DMS 273 treated with DMSO at 0.1 percent for 48 hours (cell line): ENCODE measurements around the gene KPTN.

Experiments used
- DNase-seq: peaks from one replicate; lab custom pipeline; 2025; lab: John Stamatoyannopoulos, UW

KPTN gene

GRCh38 chr19:47508721-47509120, 24.7 kb upstream of the KPTN start:
- DNase-seq: no peak

DNA sequence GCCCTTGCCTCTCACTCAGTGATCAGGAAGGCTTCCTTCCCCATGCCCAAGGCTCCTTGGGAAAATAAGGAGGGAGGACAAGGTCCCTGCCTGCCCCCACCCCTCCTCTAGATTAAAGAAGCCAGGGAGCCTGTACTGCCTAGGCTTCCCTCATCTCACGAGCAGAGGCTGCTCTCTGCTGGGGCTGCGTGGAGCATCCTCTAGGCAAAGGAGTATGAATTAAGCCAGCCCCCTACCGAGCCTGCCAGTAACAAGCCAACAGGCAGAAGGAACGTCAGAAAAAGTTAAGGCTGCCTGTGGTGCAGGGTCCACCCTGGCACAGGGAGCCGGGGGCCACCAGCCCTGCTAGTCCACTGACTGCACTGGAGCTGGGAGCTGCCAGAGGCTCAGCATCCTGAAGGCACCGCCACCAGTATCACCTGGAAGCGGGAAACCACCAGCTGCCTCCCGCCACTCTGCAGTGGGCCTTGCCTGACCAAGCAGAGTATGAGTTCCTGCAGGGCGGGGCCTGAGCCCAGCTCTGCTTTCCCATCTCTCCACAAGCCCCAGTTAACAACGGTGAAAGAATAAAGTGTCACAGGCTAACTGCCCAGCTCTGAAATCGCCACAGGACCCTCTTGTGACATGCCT, 24.0 kb upstream of the KPTN start:
- DNase-seq: peak; percentile 73

DNA sequence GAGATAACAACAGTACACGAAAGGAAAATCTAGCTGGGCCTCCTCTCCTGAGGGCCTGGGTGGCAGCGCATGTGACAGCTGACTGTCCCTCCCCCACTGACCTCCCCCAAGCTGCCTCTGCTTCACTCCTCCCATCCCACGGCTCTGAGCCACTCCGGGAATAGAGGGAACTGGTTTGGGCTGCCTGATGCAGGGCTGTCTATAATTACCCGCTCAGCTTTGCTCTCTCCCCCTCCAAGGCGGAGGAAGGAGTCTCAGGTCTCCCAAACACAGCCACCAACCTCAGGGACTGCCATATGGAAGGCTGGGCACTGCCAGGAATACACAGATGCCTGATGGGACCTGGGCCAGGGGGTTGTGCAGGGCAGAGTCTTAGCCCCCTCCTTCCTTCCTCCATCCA, 23.0 kb upstream of the KPTN start:
- DNase-seq: peak; percentile 94

- no peak for DNase-seq
Measured at GRCh38 chr19:47506459-47506858, 22.4 kb upstream of the KPTN start.

DNA sequence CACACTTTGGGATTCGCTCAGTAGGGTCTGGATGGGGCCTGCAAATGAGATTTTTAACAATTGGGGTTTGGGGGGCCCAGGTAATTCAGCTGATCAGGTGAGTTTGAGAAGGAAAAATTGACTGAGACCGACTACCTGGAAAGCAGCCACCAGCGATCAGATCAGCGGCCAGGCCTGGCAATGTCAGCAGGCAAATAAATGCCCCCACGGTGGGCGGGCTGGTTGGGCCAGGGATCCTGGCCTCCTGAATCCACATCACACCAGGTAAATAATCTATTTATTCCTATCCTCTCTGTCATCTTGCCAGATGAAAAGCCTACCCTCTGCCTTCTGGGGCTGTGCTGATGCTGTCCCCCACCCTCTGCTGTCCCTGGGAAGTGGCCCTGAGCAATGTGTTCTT, 21.5 kb upstream of the KPTN start:
- DNase-seq: no peak

GRCh38 chr19:47503826-47504150, 19.8 kb upstream of the KPTN start:
- no peak for DNase-seq

DNA sequence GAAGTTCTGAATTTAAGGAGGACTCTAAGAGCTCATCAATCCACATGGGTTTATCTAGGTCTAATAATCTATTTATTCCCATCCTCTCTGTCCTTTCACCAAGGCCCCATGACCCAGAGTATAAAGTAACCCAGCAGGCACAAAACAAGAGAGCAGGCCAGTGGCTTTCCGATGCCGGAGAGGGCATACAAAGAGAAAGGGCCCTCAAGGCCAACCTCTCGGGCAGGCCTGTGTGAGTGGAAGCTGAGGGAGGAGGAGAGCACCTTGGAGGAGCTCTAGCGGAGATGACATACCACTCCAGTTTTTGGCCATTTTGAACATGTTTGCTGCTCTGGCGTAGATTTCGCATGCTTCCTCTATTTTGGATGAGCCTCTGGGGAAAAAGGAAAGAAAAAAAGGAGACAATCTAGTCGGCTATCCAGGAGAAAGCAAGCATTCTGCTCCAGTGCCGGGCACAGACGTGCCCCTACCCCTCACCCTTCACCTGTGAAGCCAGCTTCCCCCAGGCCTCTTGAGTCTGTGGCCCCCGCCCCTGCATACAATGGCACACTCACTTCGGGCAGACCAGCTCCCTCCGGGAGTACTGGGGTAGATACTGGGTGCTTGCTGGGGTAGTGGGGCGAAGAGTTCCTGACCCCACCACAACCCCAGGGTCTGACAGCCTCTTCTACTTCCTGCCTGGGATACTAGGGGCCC, 19.3 kb upstream of the KPTN start:
- no peak for DNase-seq

- no peak for DNase-seq
Measured at GRCh38 chr19:47499863-47500830, 16.1 kb upstream of the KPTN start.

DNA sequence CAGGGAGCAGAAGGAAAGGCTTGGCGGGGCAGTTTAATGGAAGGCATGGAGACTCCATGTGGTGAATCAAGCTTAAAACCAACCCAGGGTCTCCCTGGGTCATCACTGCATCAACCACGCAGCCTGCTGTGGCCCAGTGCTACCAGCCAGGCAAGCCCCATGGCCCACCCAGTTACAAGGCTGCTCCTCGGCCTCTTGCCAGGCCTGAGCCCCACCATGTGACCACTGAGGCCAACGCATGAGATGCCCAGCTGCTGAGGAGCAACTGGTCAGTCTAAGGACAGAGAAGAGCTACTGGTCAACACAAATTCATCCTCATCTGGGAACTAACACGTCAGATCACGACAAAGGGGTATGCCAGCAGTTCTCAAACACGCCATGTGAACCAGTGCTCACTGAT, 15.4 kb upstream of the KPTN start:
- DNase-seq: peak; percentile 66

- DNase-seq: no peak
Measured at GRCh38 chr19:47498561-47498960, 14.5 kb upstream of the KPTN start.

DNA sequence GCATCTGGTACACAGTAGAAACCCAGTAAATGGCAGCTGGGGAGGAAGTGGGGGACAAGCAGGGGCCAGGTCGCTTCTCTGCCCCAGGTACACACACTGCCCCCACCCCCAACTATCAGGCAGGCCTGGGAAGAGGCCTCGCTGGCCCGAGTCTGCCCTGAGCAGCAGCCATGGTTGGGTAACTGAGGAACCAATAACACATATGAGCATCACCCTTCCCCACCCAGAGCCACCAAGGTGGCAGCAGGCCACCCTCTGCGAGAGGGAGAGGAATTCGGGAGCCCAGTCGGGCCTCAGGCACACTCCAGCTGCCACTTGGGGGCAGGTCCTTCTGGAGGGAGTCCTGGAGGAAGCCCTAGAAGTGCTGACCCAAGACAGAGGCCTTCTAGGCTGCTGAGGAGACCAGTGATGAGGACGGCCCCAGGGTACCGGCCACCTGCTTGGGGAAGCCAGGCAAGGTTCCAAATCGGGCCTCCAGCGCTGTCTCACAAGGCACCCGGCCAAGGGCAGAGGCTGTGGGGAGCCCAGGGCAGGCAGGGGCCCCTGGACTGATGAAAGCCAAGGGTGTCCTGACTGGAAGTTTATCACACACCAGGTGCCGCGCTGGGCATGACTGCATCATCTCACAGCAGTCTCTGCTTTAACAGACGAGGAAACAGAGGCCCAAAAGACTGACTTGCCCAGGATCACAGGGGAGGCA, 14.0 kb upstream of the KPTN start:
- DNase-seq: peak; percentile 25

DNA sequence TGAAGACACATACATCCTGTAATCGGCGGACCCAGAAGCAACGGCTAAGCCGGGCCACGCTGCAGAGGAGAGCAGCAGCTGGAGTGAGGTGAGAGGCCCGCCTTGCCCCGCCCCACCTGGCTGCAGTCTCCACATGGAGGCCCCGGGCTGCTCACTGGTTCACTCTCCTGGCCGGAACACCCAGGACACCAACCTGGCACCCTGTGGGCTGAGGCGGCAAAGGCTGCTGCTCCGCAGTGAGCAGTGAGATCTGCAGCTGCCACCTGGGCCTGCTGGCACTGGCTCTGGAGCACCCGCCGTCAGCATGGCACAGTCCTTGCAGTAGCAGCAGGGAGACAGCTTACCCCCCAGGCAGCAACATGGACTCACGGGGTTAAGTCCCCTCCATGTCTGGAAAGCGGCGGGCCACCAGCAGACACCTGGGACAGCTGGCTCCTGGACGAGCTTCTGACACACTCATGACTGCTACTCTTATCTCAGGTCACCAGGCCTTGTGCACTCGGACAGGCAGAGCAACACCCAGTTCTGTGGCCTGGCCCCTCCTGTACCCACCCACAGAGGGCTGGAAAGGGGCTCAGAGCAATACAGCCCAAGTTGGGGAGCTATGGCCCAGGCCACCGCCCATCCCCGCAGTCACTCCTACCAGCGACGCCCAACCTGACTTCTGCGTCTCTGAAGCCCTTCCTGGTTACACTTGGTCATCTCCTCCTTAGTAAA, 13.2 kb upstream of the KPTN start:
- peak; percentile 72 for DNase-seq

DNA sequence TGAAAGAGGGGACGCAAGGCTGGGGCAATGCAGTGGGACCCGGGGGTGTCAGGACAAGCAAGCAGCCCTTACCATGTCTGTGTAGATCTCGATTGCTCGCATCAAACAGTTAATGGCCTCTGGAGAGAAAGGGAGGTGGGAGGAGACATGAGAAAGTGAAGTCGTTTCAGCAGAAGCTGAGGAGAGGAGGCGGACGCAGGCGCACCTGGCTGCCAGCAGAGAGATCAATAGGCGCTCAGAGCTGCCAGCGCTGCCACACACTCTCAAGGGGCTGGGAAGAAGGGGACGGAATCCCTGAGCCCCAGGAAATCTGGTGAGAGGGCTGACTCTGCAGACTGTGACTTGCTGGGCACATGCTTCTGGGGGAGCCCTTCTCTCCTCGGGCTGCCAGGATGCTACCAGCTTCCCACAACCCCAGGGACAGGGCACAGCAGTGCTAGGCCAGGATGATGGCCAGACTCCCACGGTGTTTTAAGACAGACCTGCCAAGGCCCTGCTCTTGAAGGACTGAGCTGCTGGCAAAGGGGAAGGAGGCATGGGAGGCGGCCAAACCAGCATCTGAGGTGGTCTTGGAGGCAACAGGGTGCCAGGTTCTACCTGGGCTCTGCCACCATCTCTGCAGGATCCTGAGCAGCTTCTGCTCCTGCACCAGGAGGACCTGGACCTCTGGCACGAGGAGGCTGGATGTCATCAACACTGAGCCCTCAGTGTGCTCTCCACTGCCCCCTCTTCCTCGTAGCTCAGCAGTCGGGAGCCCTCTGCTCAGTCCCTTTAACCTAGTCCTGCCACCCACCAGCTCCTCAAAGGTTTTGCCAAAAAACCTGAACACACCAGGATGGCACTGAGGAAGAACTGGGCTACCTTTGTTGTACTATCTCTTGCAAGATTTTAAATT, 11.7 kb upstream of the KPTN start:
- no peak for DNase-seq

- DNase-seq: peak; percentile 86
Measured at GRCh38 chr19:47494729-47495128, 10.7 kb upstream of the KPTN start.

DNA sequence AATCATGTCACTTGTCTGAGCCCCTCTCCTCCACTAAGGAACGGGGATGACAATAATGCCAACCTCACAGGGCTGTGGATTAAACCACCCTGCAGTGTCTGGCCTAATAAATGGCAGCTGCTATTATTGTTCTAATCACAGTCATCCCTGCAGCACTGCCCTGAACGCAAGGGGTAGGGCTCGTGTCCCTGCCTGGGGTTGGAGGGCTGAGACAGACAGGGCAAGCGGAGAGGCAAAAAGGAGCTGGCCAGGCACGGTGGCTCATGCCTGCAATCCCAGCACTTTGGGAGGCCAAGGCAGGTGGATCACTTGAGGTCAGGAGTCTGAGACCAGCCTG, 10.2 kb upstream of the KPTN start:
- DNase-seq: no peak

GRCh38 chr19:47493378-47494210, 9.6 kb upstream of the KPTN start:
- no peak for DNase-seq

DNA sequence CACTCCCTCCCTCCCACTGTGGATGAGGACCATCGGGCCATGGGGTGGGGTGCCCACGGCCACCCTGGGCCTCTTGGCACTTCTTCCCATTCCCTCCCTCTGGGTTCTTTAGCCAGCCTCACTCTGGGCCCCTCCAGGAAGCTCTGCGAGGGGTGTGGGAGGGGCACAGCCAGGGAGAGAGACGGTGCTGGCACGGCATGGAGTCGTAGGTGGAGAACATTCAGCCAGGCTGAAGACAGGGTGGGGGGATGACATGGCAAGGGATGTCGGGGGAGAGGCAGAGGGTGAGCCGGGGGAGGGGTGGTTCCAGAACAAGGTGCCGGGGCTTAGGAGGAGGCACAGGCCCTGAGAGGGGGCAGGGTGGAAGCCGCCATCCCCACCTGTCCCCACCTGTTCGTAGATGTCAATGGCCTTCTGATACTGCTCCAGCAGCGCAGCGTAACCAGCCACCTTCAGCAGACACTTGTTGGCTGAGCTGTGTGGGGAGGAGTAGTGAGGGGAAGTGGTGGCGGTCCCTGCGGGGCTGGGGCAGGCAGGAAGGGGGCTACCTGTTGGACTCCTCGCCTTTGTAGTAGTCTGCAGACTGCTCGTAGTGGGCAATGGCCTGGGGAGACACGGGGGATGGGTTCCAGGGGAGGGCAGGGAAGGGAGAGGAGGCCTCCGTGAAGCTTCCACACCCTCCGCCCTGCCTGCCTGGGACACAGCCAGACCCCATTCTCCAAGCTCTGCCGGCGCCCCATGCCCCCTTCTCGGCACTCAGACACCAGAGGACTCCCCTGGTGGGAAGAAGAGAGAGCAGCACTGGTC, 8.8 kb upstream of the KPTN start:
- no peak for DNase-seq

- DNase-seq: no peak
Measured at GRCh38 chr19:47492137-47492533, 8.1 kb upstream of the KPTN start.
